HL-60/S4 treated with phorbol 12-myristate 13-acetate at 8.2 ng/mL for 4 days and 3 days (cell line): ENCODE results near the gene SSNA1.

ENCODE experiments used
- in situ Hi-C: fragments of 300-500 bp; cut with MboI; formaldehyde crosslinking; loops from 2 replicates; pipeline ENCODE4 v1.15.0; 2022; ENCODE audit warnings: low sequenced_read_pairs

Gene SSNA1, protein sequence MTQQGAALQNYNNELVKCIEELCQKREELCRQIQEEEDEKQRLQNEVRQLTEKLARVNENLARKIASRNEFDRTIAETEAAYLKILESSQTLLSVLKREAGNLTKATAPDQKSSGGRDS

DNA sequence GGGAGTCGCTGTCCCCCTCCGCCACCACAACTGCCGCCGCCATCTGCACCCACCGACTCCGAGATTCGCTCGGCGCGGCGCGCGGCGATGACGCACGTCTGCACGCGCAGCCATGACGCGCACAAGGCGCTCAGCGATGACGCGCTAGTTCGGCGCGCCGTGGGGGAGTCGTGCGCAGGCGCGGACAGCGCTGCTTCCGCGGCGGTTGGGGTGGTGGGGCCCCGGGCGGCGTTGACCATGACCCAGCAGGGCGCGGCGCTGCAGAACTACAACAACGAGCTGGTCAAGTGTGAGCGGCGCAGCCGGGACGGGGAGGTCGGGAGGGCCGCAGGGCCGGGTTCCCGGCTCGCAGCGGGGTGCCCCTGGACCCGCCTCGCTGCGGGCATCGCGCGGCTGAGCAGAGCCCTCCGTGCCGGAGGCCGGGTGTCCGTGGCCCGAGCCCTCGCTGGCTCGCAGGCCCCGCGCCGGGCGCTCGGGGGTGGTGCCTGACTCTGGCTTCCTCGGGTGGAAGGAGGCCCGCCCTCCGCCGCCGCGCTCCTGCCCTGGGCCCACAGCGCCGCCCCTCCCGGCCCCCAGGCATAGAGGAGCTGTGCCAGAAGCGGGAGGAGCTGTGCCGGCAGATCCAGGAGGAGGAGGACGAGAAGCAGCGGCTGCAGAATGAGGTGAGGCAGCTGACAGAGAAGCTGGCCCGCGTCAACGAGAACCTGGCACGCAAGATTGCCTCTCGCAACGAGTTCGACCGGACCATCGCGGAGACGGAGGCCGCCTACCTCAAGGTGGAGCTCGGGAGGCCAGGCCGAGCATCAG, at the start of gene SSNA1, which contains the start of gene ANAPC2:
Gene SSNA1 (plus strand): TSS at position 187 of the 807 bp plus-strand sequence. CDS start 51 bp downstream, at position 238.
Gene ANAPC2 (minus strand): TSS at position 71 of the 807 bp plus-strand sequence. CDS start 28 bp downstream, at position 43.
- in situ Hi-C loops = no loop called here

DNA sequence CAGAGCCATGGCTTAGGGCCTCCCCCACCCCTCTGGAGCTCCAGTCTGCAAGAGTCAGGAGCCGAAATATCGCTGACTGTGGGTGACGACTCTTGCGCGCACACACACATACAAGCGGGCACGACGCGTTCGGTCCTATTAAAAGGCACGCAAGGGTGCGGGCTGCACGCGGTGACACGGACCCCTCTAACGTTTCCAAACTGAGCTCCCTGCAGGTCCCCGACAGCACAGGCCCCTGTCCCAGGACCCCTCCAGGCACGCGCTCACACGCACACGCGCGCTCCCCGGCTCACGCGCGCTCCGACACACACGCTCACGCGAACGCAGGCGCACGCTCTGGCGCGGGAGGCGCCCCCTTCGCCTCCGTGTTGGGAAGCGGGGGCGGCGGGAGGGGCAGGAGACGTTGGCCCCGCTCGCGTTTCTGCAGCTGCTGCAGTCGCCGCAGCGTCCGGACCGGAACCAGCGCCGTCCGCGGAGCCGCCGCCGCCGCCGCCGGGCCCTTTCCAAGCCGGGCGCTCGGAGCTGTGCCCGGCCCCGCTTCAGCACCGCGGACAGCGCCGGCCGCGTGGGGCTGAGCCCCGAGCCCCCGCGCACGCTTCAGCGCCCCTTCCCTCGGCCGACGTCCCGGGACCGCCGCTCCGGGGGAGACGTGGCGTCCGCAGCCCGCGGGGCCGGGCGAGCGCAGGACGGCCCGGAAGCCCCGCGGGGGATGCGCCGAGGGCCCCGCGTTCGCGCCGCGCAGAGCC, 49.6 kb upstream of the SSNA1 start, which contains the start of gene GRIN1:
Gene GRIN1 (plus strand): TSS at position 433 of the 746 bp plus-strand sequence. CDS start 333 bp downstream, outside the sequence.
- in situ Hi-C loops = no loop called here

GRCh38 chr9:137139468-137140150, 48.9 kb upstream of the SSNA1 start:
- in situ Hi-C loops = no loop called here

DNA sequence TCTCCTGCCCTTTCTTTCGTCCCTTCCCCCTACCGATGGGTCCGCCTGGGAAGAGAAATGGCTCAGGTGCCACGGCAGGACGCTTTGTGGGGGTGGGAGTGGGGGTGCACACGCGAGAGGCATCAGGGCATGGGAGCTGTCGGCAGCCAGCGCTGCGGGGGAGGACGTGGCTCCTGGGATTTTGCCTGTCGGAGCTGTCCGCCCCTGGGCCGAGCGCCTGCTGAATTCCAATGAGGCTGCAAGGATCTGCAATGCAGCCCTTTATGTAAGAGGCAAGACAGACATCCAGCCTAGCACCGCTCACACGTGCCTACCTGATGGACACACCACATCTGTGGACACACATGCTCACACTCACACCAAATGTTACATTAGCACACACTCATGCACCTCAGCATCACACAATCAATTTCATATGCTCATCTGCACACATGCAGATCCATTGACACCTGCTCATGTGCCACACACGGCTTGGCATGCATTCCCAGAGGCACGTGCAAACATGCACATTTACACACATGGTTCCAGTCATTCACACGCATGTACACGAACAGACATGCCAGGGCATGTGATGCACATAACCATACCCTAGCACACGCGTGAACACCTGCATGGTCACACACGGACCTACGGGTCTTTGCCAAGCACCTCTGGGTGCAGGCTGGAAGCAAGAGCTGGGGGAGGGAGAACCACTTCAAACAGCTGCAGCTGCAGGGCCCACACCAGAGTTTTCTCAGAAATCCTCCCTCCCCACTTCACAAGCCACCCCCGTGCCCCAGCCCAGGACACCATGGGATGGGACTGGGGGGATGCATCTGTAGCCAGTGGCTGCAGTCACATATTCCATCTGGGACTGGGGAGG, 48.1 kb upstream of the SSNA1 start:
- in situ Hi-C loops = no loop called here

DNA sequence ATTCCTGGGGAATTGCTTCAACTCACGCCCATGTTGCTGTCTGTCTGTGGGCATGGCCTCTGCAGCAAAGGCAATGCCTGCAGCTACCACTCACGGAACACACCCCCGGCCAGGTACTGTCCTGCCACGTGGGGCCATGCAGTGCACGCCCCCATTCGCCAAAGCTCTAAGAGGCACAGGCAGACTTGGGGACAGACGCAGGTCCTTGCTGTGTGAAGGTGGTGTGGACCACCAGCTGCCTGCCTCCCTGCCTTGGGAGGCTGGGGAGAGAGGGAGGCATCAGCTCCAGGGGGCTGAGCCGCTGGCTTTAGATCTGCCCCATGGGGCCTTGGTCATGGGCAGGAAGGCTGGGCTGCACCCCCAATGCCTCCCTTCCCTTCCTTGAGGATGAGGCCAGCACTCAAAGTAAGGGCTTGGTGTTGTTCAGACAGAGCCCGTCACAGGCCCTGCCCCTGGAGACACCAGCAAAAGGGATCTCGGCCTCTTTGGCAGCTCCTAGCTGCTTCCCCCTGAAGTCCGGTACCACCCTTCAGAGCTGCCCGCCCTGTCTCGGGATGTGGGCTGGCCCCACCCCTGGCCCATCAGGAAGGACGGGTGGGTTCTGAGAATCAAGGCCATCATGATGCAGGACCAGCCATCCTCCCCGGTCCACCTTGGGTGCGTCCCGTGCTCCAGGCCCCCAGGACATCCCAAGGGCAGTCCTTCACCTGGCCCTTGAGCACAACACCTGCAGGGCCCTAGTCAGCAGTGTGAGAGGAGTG, 47.2 kb upstream of the SSNA1 start:
- in situ Hi-C loops = no loop called here

DNA sequence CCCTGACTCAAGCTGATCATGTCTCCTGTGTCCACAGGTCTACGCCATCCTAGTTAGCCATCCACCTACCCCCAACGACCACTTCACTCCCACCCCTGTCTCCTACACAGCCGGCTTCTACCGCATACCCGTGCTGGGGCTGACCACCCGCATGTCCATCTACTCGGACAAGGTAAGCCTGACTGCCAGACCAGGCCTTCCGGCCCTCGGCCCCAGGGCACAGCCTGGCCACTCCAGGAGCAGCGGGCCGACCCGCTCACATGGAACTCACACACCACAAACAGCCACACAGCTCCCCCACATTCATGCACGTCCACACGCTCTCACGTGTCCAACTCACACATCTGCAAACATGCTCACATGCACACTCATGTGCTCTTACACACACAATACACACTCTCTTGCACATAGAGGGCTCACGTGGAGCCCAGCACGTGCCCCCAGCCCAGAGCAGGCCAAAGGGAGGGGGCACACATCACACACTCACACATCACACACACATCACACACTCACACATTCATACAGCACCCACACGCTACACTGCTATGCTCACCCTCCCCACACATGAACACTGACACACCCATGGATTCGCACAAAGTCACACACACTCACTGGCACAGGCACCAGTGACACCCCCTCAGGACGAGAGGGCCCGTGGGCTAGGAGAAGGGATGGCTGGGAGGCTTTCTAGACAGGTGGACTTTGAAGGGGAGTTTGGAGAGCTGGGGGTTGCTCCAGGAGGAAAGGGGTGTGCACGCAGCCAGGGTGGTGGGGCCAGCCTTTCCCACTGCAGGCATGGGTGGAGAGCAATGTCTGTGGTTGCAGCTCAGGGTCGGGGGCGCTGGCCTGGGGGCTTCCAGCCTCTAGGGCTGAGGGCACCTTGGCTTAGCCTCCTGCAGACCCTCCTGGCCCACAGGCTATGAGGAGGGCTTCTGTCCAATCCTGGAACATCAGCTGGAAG, 46.2 kb upstream of the SSNA1 start:
- in situ Hi-C loops = no loop called here

DNA sequence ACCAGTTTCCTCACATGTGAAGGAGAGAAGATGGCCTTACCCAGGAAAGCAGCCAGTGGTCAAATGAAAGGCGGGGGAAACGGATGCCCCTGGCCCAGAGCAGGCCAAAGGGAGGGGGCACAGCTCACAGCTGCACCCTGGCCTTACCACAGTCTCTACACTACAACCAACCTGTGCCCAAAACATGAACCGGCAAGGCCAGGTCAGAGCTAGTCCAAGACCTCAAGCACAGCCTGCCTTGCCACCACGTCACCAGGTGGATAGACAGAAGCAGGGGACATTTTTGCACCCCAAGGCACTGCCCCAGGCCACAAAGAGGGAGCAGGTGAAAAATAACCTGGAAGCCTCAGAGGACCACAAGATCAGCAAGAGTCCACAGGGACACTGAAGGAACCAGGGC, 45.0 kb upstream of the SSNA1 start:
- in situ Hi-C loops = no loop called here

DNA sequence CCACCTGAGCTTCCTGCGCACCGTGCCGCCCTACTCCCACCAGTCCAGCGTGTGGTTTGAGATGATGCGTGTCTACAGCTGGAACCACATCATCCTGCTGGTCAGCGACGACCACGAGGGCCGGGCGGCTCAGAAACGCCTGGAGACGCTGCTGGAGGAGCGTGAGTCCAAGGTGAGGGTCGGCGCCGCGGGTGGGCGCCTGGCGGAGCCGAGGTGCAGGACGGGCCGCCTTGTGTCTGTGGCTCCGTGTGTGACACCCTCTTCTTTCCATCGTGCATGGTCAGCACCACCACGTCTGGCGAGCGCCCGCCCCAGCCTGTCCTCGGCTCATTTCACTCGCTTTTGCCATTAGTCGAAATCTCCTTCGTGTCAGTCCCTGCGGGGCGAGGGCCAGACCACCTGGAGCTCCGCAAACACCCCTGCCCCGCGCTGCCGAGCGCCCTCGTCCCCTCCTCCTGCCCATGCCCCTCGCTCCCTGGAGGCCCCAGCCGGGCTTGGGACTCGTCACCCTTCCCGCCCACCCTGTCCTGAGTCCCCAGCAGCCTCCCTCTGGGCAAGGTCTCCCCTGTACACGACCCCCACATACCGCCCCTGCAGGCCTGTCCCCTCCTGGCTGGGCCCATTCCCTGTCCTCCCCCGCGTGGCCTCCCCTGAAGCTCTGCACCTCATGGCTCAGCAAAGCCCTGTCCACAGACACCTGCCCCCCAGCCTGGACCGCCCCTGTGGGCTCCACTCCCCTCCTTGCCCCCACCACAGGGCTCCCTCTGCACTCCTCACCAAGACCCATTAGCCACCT, 42.5 kb upstream of the SSNA1 start:
- in situ Hi-C loops = no loop called here

DNA sequence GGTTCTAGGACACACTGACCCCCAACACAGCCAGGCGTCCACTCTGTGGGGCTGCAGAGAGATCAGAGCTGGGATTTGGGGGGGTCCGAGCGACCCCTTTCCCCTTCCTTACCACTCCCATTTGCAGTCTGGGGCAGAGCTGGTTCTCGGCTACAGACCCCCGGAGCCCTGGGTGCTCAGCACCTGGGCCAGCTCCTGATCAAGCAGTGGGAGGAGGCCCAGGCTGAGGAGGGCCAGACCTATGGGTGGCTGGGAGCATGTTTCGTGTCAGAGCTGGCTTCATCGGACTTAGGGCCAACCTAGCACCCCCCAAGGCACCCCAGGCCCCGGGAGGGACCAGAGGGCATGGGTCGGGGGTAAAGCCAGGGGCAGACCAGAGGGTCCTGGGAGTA, 42.0 kb upstream of the SSNA1 start:
- in situ Hi-C loops = no loop called here

- in situ Hi-C loops = no loop called here
These were observed 41.2 kb upstream of the SSNA1 start for GRCh38 chr9:137147091-137147792.

DNA sequence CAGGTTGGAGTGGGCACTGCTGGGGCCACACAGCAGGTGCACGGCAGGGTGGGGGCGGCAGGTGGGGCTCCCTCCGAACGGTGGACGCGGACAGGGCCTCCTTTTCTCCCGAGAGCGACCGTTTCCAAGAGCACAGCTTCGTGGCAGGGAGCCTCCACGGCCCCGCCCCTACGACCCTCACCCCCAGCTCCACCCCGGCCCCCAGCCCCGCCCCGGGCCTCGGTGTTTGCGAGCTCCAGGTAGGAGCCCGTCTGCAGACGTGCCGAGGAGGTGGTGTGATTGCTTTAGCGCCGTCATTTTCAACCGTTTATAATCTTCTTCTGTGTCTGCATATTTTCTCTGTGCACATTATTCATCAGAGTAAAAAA, 40.7 kb upstream of the SSNA1 start:
- in situ Hi-C loops = no loop called here

GRCh38 chr9:137148242-137148641, 40.2 kb upstream of the SSNA1 start:
- in situ Hi-C loops = no loop called here

GRCh38 chr9:137148661-137149060, 39.8 kb upstream of the SSNA1 start:
- in situ Hi-C loops = no loop called here

GRCh38 chr9:137149363-137149762, 39.1 kb upstream of the SSNA1 start:
- in situ Hi-C loops = no loop called here

DNA sequence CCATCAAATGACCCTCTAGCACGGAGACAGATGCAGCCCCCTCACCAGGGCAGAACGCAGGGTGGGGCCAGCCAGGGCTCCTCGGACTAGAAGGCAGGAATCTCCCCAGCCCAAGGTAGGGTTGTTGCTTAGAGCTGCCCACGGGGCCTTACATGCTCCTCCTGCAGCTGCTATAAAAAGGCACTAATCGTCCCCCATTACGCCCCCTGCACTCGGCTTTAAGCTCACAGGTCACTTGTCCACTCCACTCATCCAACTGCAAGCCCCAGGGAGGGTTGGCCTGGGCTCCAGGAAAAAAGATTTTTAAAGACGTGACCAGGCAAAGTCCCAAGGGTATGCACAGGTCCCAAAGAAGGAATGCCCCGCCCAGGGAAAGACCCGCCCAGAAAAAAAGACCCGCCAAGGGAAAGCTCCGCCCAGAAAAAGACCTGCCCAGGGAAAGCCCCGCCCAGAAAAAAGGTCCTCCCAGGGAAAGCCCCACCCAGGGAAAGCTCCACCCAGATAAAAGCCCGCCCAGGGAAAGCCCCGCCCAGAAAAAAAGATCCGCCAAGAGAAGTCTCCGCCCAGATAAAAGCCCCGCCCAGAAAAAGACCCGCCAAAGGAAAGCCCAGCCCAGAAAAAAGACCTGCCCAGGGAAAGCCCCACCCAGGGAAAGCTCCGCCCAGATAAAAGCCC, 38.4 kb upstream of the SSNA1 start:
- in situ Hi-C loops = no loop called here
